ENCODE results near the gene C11orf21.

GRCh38 chr11:2263724-2264360, 37.9 kb downstream of the C11orf21 start:
- TF ChIP-seq CTCF (IDR thresholded peaks at IDR 0.05) (no peak), POLR2A (IDR thresholded peaks at IDR 0.05) (no peak)

All from vagina (tissue), 2 donors.